GM12878 (cell line): ENCODE results near the gene FAR2. TPM values are rescaled to one million over a fixed set of nuclear protein-coding genes. Genes with fewer than 3 reads are reported as not detected.
"Not testable (repeated sequence)": the region's sequence is repeated elsewhere in the genome, so short reads cannot be mapped to it uniquely, and the experiment has no call there.

Experiments used
- ATAC-seq: fragments of 200-7000 bp; cut with Tn5 transposase; 3 replicates; pipeline ENCODE4 v1.9.1; 2020; ENCODE audit warnings: mild to moderate bottlenecking, moderate library complexity
- BruUV-seq: library from RNA; stranded (reverse); fragments of 400-500 nt; replicated peaks from 2 replicates; lab custom pipeline; 2021; lab: Mats Ljungman, UMichigan
- CTCF ChIA-PET: fragments of 300-600 bp; sonication (Branson Sonifier 250); formaldehyde crosslinking; extraction: SDS; loops from one replicate; lab custom pipeline; 2021; ENCODE audit warnings: inconsistent platforms; lab: Yijun Ruan, JAX
- POLR2A ChIA-PET: fragments of 350-600 bp; formaldehyde crosslinking; extraction: SDS; loops from one replicate; lab custom pipeline; 2021; ENCODE audit warnings: inconsistent platforms; lab: Charles Lee
- RAD21 ChIA-PET: fragments of 300-600 bp; sonication (Branson Sonifier 250); formaldehyde crosslinking; loops from one replicate; lab custom pipeline; 2023; ENCODE audit warnings: antibody characterized with exemption; ENCODE audit not compliant: unreplicated experiment; lab: Charles Lee
- SMC1A ChIA-PET: fragments of 300-600 bp; sonication (Branson Sonifier 250); formaldehyde crosslinking; loops from one replicate; lab custom pipeline; 2023; ENCODE audit not compliant: unreplicated experiment, uncharacterized antibody; lab: Charles Lee
- DNase-seq: peaks from one replicate; pipeline ENCODE4 v3.0.0-alpha.2; 2011; ENCODE audit warnings: low read depth, low spot score
- FAIRE-seq: peaks from 3 replicates; lab custom pipeline; 2011; peaks lifted over from hg19 to GRCh38; lab: Jason Lieb, UNC
- H2AFZ ChIP-seq: 2 replicates; pipeline ENCODE4 v1.6.0; 2011; ENCODE audit warnings: low read depth, low read length, control low read depth; ENCODE audit not compliant: control insufficient read depth
- H3K27ac ChIP-seq: 2 replicates; pipeline ENCODE4 v1.5.1; 2011; ENCODE audit warnings: control low read depth; ENCODE audit not compliant: control insufficient read depth, insufficient read depth
- H3K27me3 ChIP-seq, 2 experiments: replicated peaks in 1 of 2; 2 replicates each; pipeline versions ENCODE4 v1.6.0 to v1.6.1; 2011; ENCODE audit warnings: low read length in 1 of 2; ENCODE audit not compliant: control insufficient read depth in 2 of 2, insufficient read depth in 2 of 2
- H3K36me3 ChIP-seq, 2 experiments: 2 replicates each; pipeline ENCODE4 v1.5.1; 2011; ENCODE audit warnings: low read length in 1 of 2; ENCODE audit not compliant: control insufficient read depth in 2 of 2, insufficient read depth in 2 of 2
- H3K4me1 ChIP-seq: 2 replicates; pipeline ENCODE4 v1.6.1; 2011; ENCODE audit warnings: mild to moderate bottlenecking, low read length, moderate library complexity, mixed read lengths; ENCODE audit not compliant: control insufficient read depth, insufficient read depth
- H3K4me2 ChIP-seq: 2 replicates; pipeline ENCODE4 v1.6.0; 2011; ENCODE audit warnings: control low read depth; ENCODE audit not compliant: control insufficient read depth, insufficient read depth
- H3K4me3 ChIP-seq: fragments of 200-600 bp; sonication (generic); 2 replicates; pipeline ENCODE4 v1.5.1; 2016
- H3K79me2 ChIP-seq: 2 replicates; pipeline ENCODE4 v1.6.0; 2011; ENCODE audit warnings: low read length; ENCODE audit not compliant: control insufficient read depth, insufficient read depth
- H3K9ac ChIP-seq: 2 replicates; pipeline ENCODE4 v1.8.0; 2011; ENCODE audit warnings: low read length, control low read depth, mixed read lengths; ENCODE audit not compliant: control insufficient read depth, insufficient read depth
- H3K9me3 ChIP-seq: replicated peaks from 3 replicates; pipeline ENCODE4 v1.5.1; 2011; ENCODE audit warnings: mild to moderate bottlenecking, low read length; ENCODE audit not compliant: control insufficient read depth, insufficient read depth
- H4K20me1 ChIP-seq: 2 replicates; pipeline ENCODE4 v1.6.0; 2011; ENCODE audit not compliant: control insufficient read depth, insufficient read depth
- CBX5 ChIP-seq: sonication (generic); IDR thresholded peaks from 2 replicates; pipeline ENCODE4 v1.6.1; 2016; ENCODE audit warnings: low read depth, moderate library complexity, mild to moderate bottlenecking, inconsistent platforms
- CHD4 ChIP-seq: fragments of 200-600 bp; sonication (generic); IDR thresholded peaks from 2 replicates; pipeline ENCODE4 v1.6.1; 2016; ENCODE audit warnings: mild to moderate bottlenecking
- ESRRA ChIP-seq: IDR thresholded peaks from 2 replicates; pipeline ENCODE4 v1.6.1; 2012; ENCODE audit warnings: mild to moderate bottlenecking, low read length, improper control_type of control experiment
- MYB ChIP-seq: fragments of 150-350 bp; IDR thresholded peaks from 2 replicates; pipeline ENCODE4 v1.6.1; 2014; ENCODE audit warnings: mild to moderate bottlenecking, low read depth, low read length, borderline replicate concordance
- SIN3A ChIP-seq: IDR thresholded peaks from 2 replicates; pipeline ENCODE4 v1.6.1; 2012; ENCODE audit warnings: low read depth, low read length, improper control_type of control experiment
- YY1 ChIP-seq: IDR thresholded peaks from 2 replicates; pipeline ENCODE4 v1.6.1; 2011; ENCODE audit warnings: low read depth, mild to moderate bottlenecking, low read length
- ZNF622 ChIP-seq: fragments of 450-650 bp; IDR thresholded peaks from 2 replicates; pipeline ENCODE4 v1.6.1; 2017; ENCODE audit warnings: mild to moderate bottlenecking, inconsistent platforms
- WGBS: methylation state at CpG from one replicate; pipeline ENCODE4 v1.1.6; 2016; ENCODE audit warnings: low lambda C conversion rate; ENCODE audit not compliant: insufficient replicate concordance, insufficient coverage; ENCODE audit errors: missing lambda C conversion rate; 5-methylcytosine and 5-hydroxymethylcytosine counted together
- in situ Hi-C: fragments of 300-500 bp; cut with MboI; formaldehyde crosslinking; loops from 9 replicates; pipeline ENCODE4 v1.14.3; 2018; ENCODE audit warnings: mixed read lengths
- intact Hi-C: fragments of 100-400 bp; cut with micrococcal nuclease; formaldehyde crosslinking; loops from one replicate; pipeline ENCODE4 v1.14.2; 2022; ENCODE audit not compliant: unreplicated experiment
- polyA plus RNA-seq, 11 experiments: library from polyadenylated mRNA; depleted of rRNA in 4 of 11; unstranded in 6 of 11; stranded (reverse) in 5 of 11; fragments of >200 nt; fragmentation: Nextera tagmentation in 4 of 11; fragmentation: Illumina TruSeq in 1 of 11; extraction: Ambion mirVana in 4 of 11; extraction: Trizol in 1 of 11; gene quantifications; 1 replicate in 1 of 11; 2 replicates in 10 of 11; pipeline versions ENCODE4 v1.2.1 to v1.2.3, GENCODE V29; 2011 to 2016; ENCODE audit warnings: inconsistent platforms in 2 of 11, missing spikeins in 2 of 11, low read depth in 1 of 11
- total RNA-seq, 4 experiments: library from RNA; depleted of rRNA in 3 of 4; stranded (reverse); fragments of >200 nt in 3 of 4; fragmentation: Illumina TruSeq in 1 of 4; extraction: Trizol in 1 of 4; gene quantifications; 2 replicates each; pipeline versions ENCODE4 v1.2.1 to v1.2.3, GENCODE V29; 2013 to 2021
- TF ChIP-seq, protein P1 (sequence below): fragments of 450-650 bp; conservative IDR thresholded peaks from 2 replicates; pipeline ENCODE4 v1.6.1; 2017; ENCODE audit warnings: mild to moderate bottlenecking, moderate library complexity
- TF ChIP-seq, protein P2 (sequence below): fragments of 450-650 bp; IDR thresholded peaks from 2 replicates; pipeline ENCODE4 v1.6.1; 2016; ENCODE audit warnings: mild to moderate bottlenecking
- TF ChIP-seq, protein P3 (sequence below): fragments of 450-650 bp; formaldehyde crosslinking; IDR thresholded peaks from 2 replicates; pipeline ENCODE4 v1.4.0; 2022; ENCODE audit warnings: mild to moderate bottlenecking, moderate library complexity

Gene FAR2
- total and polyA plus RNA-seq, 10 of the 15 experiments (the other 5 are each of a cell fraction or from before 2014, with no cell fraction given), result 0.50 to 1.1 (median 0.65) TPM

DNA sequence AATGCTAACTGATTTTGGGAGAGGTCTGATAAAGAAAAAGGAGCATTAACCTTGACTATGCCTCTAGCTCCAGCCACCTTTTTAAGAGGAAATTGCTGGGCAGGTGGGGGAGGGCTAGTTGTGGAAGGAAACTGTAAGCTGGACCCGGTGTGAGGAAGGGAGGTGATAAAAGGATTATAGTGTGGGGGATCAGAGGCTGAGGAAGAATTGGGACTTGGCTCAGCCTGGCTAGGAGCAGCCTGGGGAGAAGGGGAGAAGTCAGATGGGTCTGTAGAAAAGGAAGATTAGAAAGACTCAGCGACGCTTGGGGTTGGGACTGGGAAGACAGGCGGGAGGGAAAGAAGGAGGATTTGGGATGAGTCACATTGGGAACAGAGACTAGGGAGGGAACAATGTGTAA, 10.2 kb upstream of the FAR2 start:
- DNase-seq, H3K9ac ChIP-seq, H3K4me2 ChIP-seq, POLR2A ChIA-PET, H3K27ac ChIP-seq, H3K27me3 ChIP-seq, SMC1A ChIA-PET, RAD21 ChIA-PET, H3K36me3 ChIP-seq, H4K20me1 ChIP-seq, FAIRE-seq, CTCF ChIA-PET, H3K4me3 ChIP-seq, intact Hi-C loops, H2AFZ ChIP-seq, ATAC-seq, in situ Hi-C loops, H3K9me3 ChIP-seq, BruUV-seq, H3K79me2 ChIP-seq, H3K4me1 ChIP-seq: not testable (repeated sequence)
- 54% methylated on average over 4 of the region's 4 CpGs for WGBS

DNA sequence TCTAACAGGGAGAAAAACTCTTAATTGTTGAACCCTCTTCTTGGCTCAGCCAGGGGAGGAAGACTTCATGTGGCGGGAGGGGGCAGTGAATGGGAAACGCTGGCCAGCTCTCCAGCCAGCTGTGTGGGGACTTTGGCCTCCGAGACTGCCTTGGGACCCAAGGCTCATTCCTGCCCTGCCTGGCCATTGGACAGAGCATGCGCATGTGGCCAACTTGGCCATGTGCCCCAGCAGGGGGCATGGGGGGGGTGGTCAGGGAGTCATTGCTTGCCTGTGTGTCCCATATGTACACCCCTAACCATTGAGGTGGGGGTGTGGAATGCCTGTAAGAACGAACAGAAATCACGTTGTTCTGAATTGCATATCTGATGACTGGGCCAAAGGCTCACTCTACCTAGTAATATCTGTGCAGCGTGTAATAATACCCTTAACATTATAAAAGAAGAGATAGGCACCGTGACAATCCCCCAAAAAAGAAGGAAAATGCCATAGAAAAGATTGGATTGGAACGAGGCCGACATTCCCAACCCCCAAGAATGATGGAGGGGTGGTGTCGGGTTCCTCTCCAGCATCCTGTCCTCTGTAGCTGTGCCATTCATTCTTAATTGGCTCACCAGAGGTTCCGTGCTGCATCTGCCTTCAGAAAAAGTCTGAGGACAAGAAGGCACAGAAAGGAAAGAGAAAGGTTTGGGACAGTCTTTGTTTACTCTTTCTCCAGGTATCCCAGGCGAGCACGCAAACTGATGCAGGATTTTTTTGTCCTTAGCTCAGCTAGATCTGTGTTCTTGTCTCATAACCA, 3.5 kb upstream of the FAR2 start:
- no peak overlapping the region for H3K27ac ChIP-seq
- H3K36me3 ChIP-seq, result no peaks in the 10 kb centered on the region
- no peak overlapping the region for H3K4me2 ChIP-seq
- H3K27me3 ChIP-seq, result no peaks in the 10 kb centered on the region; a peak in 2 of 4 replicates
- no peaks in the 10 kb centered on the region for H3K9me3 ChIP-seq
- no TSS peak for BruUV-seq
- no peak overlapping the region for H3K4me3 ChIP-seq
- intact Hi-C loops (no loop called here), in situ Hi-C loops (no loop called here)
- RAD21 ChIA-PET, result no interaction called here
- DNase-seq (no peak), ATAC-seq (no peak), FAIRE-seq (no peak)
- 58% methylated on average over 14 of the region's 14 CpGs for WGBS
- CTCF ChIA-PET, result interaction anchor here (1.0 kb wide), 1 partner anchor 58 kb away, joined by 5 read pairs; no protein-coding TSS in a partner anchor
- H4K20me1 ChIP-seq, result no peaks in the 10 kb centered on the region
- SMC1A ChIA-PET, result no interaction called here
- H3K4me1 ChIP-seq, result peaks cover 4% of the 10 kb centered on the region; the same call in 1 of the 2 replicates
- POLR2A ChIA-PET, result no interaction called here
- no peaks in the 10 kb centered on the region for H3K79me2 ChIP-seq
- no peak overlapping the region for H3K9ac ChIP-seq
- H2AFZ ChIP-seq, result no peak overlapping the region
- TF ChIP-seq, protein P1, sequence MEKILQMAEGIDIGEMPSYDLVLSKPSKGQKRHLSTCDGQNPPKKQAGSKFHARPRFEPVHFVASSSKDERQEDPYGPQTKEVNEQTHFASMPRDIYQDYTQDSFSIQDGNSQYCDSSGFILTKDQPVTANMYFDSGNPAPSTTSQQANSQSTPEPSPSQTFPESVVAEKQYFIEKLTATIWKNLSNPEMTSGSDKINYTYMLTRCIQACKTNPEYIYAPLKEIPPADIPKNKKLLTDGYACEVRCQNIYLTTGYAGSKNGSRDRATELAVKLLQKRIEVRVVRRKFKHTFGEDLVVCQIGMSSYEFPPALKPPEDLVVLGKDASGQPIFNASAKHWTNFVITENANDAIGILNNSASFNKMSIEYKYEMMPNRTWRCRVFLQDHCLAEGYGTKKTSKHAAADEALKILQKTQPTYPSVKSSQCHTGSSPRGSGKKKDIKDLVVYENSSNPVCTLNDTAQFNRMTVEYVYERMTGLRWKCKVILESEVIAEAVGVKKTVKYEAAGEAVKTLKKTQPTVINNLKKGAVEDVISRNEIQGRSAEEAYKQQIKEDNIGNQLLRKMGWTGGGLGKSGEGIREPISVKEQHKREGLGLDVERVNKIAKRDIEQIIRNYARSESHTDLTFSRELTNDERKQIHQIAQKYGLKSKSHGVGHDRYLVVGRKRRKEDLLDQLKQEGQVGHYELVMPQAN, result no peak
- TF ChIP-seq SIN3A, result no peak
- TF ChIP-seq, protein P2, sequence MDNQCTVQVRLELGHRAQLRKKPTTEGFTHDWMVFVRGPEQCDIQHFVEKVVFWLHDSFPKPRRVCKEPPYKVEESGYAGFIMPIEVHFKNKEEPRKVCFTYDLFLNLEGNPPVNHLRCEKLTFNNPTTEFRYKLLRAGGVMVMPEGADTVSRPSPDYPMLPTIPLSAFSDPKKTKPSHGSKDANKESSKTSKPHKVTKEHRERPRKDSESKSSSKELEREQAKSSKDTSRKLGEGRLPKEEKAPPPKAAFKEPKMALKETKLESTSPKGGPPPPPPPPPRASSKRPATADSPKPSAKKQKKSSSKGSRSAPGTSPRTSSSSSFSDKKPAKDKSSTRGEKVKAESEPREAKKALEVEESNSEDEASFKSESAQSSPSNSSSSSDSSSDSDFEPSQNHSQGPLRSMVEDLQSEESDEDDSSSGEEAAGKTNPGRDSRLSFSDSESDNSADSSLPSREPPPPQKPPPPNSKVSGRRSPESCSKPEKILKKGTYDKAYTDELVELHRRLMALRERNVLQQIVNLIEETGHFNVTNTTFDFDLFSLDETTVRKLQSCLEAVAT, result no peak
- TF ChIP-seq MYB, result no peak
- no peak for TF ChIP-seq ESRRA
- TF ChIP-seq, protein P3, sequence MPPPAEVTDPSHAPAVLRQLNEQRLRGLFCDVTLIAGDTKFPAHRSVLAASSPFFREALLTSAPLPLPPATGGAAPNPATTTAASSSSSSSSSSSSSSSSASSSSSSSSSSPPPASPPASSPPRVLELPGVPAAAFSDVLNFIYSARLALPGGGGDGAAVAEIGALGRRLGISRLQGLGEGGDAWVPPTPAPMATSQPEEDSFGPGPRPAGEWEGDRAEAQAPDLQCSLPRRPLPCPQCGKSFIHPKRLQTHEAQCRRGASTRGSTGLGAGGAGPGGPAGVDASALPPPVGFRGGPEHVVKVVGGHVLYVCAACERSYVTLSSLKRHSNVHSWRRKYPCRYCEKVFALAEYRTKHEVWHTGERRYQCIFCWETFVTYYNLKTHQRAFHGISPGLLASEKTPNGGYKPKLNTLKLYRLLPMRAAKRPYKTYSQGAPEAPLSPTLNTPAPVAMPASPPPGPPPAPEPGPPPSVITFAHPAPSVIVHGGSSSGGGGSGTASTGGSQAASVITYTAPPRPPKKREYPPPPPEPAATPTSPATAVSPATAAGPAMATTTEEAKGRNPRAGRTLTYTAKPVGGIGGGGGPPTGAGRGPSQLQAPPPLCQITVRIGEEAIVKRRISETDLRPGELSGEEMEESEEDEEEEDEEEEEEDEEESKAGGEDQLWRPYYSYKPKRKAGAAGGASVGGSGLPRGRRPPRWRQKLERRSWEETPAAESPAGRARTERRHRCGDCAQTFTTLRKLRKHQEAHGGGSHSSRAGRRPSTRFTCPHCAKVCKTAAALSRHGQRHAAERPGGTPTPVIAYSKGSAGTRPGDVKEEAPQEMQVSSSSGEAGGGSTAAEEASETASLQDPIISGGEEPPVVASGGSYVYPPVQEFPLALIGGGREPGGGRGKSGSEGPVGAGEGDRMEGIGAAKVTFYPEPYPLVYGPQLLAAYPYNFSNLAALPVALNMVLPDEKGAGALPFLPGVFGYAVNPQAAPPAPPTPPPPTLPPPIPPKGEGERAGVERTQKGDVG, result no peak
- no peak for TF ChIP-seq YY1
- TF ChIP-seq ZNF622, result no peak
- no peak for TF ChIP-seq CBX5
- TF ChIP-seq CHD4, result no peak
